ENCODE measurements around the gene CHST12.

GRCh38 chr7:2383543-2384274 is 19.7 kb upstream of the CHST12 start:
- TF ChIP-seq EZH2phosphoT487 (IDR thresholded peaks at IDR 0.05; ENCODE audit: low read depth, severe bottlenecking, unreplicated experiment): no peak
- TF ChIP-seq, protein P1, sequence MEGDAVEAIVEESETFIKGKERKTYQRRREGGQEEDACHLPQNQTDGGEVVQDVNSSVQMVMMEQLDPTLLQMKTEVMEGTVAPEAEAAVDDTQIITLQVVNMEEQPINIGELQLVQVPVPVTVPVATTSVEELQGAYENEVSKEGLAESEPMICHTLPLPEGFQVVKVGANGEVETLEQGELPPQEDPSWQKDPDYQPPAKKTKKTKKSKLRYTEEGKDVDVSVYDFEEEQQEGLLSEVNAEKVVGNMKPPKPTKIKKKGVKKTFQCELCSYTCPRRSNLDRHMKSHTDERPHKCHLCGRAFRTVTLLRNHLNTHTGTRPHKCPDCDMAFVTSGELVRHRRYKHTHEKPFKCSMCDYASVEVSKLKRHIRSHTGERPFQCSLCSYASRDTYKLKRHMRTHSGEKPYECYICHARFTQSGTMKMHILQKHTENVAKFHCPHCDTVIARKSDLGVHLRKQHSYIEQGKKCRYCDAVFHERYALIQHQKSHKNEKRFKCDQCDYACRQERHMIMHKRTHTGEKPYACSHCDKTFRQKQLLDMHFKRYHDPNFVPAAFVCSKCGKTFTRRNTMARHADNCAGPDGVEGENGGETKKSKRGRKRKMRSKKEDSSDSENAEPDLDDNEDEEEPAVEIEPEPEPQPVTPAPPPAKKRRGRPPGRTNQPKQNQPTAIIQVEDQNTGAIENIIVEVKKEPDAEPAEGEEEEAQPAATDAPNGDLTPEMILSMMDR (IDR thresholded peaks at IDR 0.05; ENCODE audit: poor library complexity): no peak

All from hepatocyte (in vitro differentiated cells).